Esophagus squamous epithelium (tissue), 4 donors: ENCODE results near the gene TTC28.

Experiments
- POLR2A ChIP-seq, 4 donors: fragments of 450-650 bp; IDR thresholded peaks; one replicate each; pipeline ENCODE4 v1.6.1; 2017; ENCODE audit warnings: antibody characterized with exemption in 4 of 4, mild to moderate bottlenecking in 4 of 4, moderate library complexity in 3 of 4
- TF ChIP-seq, protein P1 (sequence below), 6 experiments: fragments of 450-650 bp in 4 of 6; fragments of 200-600 bp in 2 of 6; sonication (generic) in 2 of 6; IDR thresholded peaks; one replicate each; pipeline ENCODE4 v1.5.1; 2016 to 2019; ENCODE audit warnings: antibody characterized with exemption in 6 of 6, mild to moderate bottlenecking in 4 of 6, moderate library complexity in 4 of 6

- TF ChIP-seq, protein P1, sequence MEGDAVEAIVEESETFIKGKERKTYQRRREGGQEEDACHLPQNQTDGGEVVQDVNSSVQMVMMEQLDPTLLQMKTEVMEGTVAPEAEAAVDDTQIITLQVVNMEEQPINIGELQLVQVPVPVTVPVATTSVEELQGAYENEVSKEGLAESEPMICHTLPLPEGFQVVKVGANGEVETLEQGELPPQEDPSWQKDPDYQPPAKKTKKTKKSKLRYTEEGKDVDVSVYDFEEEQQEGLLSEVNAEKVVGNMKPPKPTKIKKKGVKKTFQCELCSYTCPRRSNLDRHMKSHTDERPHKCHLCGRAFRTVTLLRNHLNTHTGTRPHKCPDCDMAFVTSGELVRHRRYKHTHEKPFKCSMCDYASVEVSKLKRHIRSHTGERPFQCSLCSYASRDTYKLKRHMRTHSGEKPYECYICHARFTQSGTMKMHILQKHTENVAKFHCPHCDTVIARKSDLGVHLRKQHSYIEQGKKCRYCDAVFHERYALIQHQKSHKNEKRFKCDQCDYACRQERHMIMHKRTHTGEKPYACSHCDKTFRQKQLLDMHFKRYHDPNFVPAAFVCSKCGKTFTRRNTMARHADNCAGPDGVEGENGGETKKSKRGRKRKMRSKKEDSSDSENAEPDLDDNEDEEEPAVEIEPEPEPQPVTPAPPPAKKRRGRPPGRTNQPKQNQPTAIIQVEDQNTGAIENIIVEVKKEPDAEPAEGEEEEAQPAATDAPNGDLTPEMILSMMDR (IDR thresholded peaks at IDR 0.05), result no peak
- no peak for TF ChIP-seq POLR2A (IDR thresholded peaks at IDR 0.05)
These were observed 237.8 kb downstream of the TTC28 start for GRCh38 chr22:28441720-28442263.
